Epithelial cell of proximal tubule (primary cell): ENCODE data around the gene CBX2. TPM values are rescaled to one million over a fixed set of nuclear protein-coding genes. Genes with fewer than 3 reads are reported as not detected.

Experiments
- DNase-seq: peaks from one replicate; pipeline ENCODE4 v3.0.0-alpha.2; 2011; ENCODE audit warnings: low read depth
- H3K4me3 ChIP-seq: 2 replicates; pipeline ENCODE4 v1.5.1; 2011; ENCODE audit warnings: low read depth, mild to moderate bottlenecking, low read length
- CTCF ChIP-seq: conservative IDR thresholded peaks from 2 replicates; pipeline ENCODE4 v1.5.1; 2012; ENCODE audit warnings: low read depth, mild to moderate bottlenecking, low read length
- total RNA-seq: library from RNA; depleted of rRNA; stranded (reverse); fragments of >200 nt; gene quantifications from 2 replicates; pipeline ENCODE4 v1.2.3, GENCODE V29; 2015

Gene CBX2
- total RNA-seq, 1 donor from 2014 or later = 7.6 TPM

GRCh38 chr17:79799174-79799537 is 21.2 kb downstream of the CBX2 start:
- no peak for DNase-seq
- no peak for TF ChIP-seq CTCF
- no peak overlapping the region for H3K4me3 ChIP-seq

GRCh38 chr17:79799538-79800324 is 21.8 kb downstream of the CBX2 start:
- DNase-seq = no peak
- TF ChIP-seq CTCF = no peak
- no peak overlapping the region for H3K4me3 ChIP-seq

- DNase-seq = no peak
- no peak for TF ChIP-seq CTCF
- peak overlapping the region; percentile 45 for H3K4me3 ChIP-seq
These were observed 22.6 kb downstream of the CBX2 start for GRCh38 chr17:79800325-79801155.

- DNase-seq = no peak
- peak overlapping the region; percentile 45 for H3K4me3 ChIP-seq
- TF ChIP-seq CTCF = no peak
These were observed 23.4 kb downstream of the CBX2 start for GRCh38 chr17:79801156-79802038.

- TF ChIP-seq CTCF = no peak
- DNase-seq = no peak
- no peak overlapping the region for H3K4me3 ChIP-seq
These were observed 24.2 kb downstream of the CBX2 start for GRCh38 chr17:79802039-79802735.

- DNase-seq = no peak
- no peak for TF ChIP-seq CTCF
- no peak overlapping the region for H3K4me3 ChIP-seq
These were observed 24.9 kb downstream of the CBX2 start for GRCh38 chr17:79802736-79803420.
